Epithelial cell of proximal tubule (primary cell): ENCODE data around the gene SHH. TPM values are rescaled to one million over a fixed set of nuclear protein-coding genes. Genes with fewer than 3 reads are reported as not detected.
A peak's percentile ranks its signal among the peaks of the same experiment; 100 is the strongest.

Experiments used
- DNase-seq: peaks from one replicate; pipeline ENCODE4 v3.0.0-alpha.2; 2011; ENCODE audit warnings: low read depth
- H3K4me3 ChIP-seq: 2 replicates; pipeline ENCODE4 v1.5.1; 2011; ENCODE audit warnings: low read depth, mild to moderate bottlenecking, low read length
- total RNA-seq: library from RNA; depleted of rRNA; stranded (reverse); fragments of >200 nt; gene quantifications from 2 replicates; pipeline ENCODE4 v1.2.3, GENCODE V29; 2015
- TF ChIP-seq, protein P1 (sequence below): conservative IDR thresholded peaks from 2 replicates; pipeline ENCODE4 v1.5.1; 2012; ENCODE audit warnings: low read depth, mild to moderate bottlenecking, low read length

Gene SHH
- total RNA-seq, 1 donor from 2014 or later = 1.7 TPM

DNA sequence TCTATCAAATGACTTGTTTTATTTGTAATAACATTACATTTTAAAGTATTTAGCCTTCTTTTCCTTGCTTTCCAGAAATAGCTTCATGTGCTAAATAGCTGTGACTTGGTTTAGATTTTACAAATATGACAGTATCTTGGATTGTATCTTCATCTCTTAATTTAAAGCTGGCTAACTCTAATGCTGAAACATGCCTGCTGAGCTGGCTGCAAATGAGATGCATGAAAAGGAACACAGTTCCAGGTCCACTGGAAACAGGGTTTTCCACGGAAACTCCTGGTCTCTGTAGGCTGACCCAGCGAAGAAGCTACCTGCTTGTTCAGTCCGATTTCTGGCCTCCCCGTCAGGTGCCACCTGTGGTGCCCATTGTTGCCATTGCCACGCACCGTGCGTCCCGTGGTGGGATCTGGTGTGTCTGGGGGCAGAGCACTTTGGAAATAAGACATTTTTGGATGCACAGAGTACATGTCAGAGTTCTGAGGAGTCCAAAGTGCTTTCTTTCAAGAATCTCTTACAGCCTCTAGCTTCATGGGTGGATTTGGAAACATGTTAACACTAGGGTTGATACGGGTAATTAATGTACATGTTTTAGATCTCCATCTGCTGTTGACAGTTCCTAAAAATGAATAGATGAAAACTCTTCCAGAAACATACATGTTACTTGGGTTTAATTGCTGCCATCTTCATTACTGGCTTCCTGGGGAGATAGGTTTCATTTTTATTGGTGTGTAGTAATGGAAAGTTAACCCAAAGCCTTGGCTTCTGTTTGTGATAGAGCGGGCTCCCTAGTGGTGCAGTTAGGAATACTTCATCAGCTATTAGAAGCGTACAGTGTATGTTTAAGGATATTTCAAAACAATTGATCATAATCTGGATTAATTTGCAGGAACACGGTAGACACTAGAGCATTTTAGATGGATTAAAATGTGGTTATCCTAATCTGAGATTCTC, 45.0 kb downstream of the SHH start:
- TF ChIP-seq, protein P1, sequence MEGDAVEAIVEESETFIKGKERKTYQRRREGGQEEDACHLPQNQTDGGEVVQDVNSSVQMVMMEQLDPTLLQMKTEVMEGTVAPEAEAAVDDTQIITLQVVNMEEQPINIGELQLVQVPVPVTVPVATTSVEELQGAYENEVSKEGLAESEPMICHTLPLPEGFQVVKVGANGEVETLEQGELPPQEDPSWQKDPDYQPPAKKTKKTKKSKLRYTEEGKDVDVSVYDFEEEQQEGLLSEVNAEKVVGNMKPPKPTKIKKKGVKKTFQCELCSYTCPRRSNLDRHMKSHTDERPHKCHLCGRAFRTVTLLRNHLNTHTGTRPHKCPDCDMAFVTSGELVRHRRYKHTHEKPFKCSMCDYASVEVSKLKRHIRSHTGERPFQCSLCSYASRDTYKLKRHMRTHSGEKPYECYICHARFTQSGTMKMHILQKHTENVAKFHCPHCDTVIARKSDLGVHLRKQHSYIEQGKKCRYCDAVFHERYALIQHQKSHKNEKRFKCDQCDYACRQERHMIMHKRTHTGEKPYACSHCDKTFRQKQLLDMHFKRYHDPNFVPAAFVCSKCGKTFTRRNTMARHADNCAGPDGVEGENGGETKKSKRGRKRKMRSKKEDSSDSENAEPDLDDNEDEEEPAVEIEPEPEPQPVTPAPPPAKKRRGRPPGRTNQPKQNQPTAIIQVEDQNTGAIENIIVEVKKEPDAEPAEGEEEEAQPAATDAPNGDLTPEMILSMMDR = peak; percentile 31
- no peak overlapping the region for H3K4me3 ChIP-seq
- DNase-seq = no peak

DNA sequence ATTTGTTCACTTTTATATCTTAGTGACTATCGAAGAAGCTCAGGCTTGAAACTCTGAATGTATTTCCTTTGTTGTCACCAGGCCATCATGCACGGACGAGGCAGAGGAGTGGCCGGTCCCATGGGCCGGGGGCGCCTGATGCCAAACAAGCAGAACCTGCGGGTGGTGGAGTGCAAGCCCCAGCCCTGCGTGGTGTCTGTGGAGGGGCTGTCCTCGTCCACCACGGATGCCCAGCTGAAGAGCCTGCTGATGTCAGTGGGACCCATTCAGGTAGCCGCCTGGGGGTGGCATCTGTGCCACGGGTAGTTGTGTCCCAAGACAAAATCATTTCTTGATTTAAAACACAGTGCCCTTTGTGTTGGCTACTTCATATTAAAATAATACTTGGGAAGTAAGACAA, 45.9 kb downstream of the SHH start:
- TF ChIP-seq, protein P1 = no peak
- H3K4me3 ChIP-seq = no peak overlapping the region
- DNase-seq = no peak

DNA sequence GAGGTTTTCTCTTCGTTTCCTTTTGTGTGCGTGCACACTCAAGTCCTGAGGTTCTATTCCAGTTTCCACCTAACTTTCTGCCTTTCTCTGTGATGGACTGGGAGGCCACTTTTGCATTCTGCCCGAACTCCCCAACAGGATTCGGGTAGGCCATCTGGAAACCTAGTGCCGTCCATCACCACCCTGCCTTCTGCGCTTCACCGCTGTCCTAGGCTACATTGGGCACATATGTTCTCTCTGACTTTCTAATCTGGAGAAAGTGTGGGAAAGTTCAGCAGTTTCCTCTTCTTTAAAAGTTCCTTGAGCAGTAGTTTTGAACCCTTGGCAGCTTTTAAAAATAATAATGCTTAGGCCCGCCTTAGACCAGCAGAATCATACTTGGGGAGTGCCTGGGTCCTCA, 46.8 kb downstream of the SHH start:
- no peak overlapping the region for H3K4me3 ChIP-seq
- TF ChIP-seq, protein P1 = no peak
- DNase-seq = no peak

DNA sequence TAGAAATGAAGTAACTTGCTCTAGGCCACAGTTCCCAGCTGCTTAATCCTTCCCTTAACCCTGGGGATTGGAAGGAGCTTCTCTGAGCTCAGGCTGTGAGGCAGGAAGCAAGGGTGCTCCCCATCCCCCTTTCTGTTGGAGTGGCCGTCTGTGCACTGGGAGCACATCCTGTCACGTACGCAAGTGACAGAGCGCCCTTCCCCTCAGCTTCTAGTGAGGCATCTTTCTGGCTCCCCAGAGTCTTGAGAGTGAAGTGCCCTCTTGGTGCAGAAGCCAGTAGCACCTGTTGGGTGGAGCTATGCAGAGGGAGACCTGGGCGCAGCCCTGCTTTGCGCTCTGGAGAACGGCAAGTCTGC, 47.8 kb downstream of the SHH start:
- DNase-seq = no peak
- TF ChIP-seq, protein P1 = no peak
- H3K4me3 ChIP-seq = no peak overlapping the region

DNA sequence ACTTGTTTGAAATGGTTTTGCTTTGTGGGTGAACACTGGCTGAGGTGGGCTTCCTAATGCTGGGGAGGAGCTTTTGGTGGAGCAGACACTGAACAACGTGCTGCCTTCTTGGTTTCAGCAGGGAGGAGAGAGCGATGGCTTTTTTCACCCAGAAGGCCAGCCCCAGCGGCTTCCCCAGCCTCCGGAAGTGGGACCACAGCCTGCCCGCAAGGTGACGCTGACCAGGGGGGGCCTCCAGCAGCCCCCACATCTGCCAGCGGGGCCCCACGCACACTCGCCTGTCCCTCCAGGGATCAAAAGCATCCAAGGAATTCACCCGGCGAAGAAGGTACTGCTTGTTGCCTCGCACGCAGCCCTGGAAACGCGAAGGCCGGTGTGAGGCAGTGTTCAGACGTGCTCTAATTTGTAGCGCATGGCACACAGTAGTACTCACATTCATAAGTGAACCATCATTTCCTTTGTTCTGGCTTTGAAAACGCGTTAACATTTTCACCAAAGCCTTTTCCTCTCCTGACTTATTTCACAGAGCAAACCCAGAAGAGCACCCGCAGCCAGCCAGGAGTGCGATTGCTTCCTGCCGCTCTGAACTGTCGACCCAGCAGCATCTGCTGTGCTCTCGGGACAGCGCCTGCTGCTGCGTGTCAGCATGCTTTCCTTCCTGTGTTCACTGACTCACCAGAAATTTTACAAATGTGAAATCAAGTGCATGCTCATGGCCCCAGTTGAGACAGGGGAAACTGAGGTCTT, 48.4 kb downstream of the SHH start:
- no peak overlapping the region for H3K4me3 ChIP-seq
- DNase-seq = no peak
- TF ChIP-seq, protein P1 = no peak

DNA sequence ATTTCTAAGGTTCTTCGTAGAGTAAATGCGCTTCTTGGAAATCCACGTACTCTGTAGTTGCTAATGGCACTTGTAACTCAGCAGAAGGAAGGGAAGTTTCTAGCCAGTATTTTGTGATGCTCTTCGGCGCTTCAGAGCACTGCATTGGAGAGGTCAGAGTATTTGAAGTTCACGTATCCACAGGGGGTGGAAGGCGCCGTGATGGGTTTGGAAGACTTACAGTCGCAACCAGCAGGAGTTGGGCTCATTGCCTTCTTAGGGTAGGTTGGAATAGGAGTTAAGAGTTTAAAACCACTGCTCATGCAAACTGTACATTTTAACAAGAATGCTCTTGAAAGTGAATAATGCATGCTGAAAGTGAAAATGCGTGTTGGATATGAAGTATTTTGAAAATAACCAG, 49.1 kb downstream of the SHH start:
- TF ChIP-seq, protein P1 = no peak

More for the DNA sequence above, 49.1 kb downstream of the SHH start:
- H3K4me3 ChIP-seq = no peak overlapping the region
- no peak for DNase-seq
